GF-D8 (cell line): ENCODE results near the gene CCL13.

Experiments
- DNase-seq: peaks from one replicate; lab custom pipeline; 2025; lab: John Stamatoyannopoulos, UW

CCL13 gene

GRCh38 chr17:34384822-34385605, 28.7 kb downstream of the CCL13 start:
- DNase-seq, result no peak

GRCh38 chr17:34386343-34386696, 30.0 kb downstream of the CCL13 start:
- no peak for DNase-seq

GRCh38 chr17:34386697-34387550, 30.6 kb downstream of the CCL13 start:
- DNase-seq, result no peak

GRCh38 chr17:34387566-34387965, 31.3 kb downstream of the CCL13 start:
- DNase-seq, result no peak

- no peak for DNase-seq
These were observed 33.0 kb downstream of the CCL13 start for GRCh38 chr17:34389126-34389750.

GRCh38 chr17:34390649-34391048, 34.4 kb downstream of the CCL13 start:
- DNase-seq, result no peak

GRCh38 chr17:34391241-34391640, 35.0 kb downstream of the CCL13 start:
- no peak for DNase-seq

GRCh38 chr17:34393401-34393800, 37.1 kb downstream of the CCL13 start:
- no peak for DNase-seq

GRCh38 chr17:34397265-34397664, 41.0 kb downstream of the CCL13 start:
- no peak for DNase-seq

GRCh38 chr17:34398990-34399389, 42.7 kb downstream of the CCL13 start:
- DNase-seq, result no peak

GRCh38 chr17:34399725-34400124, 43.4 kb downstream of the CCL13 start:
- DNase-seq, result no peak

- no peak for DNase-seq
These were observed 44.1 kb downstream of the CCL13 start for GRCh38 chr17:34400301-34400931.

- no peak for DNase-seq
These were observed 44.9 kb downstream of the CCL13 start for GRCh38 chr17:34401165-34401564.

- DNase-seq, result no peak
These were observed 46.7 kb downstream of the CCL13 start for GRCh38 chr17:34403006-34403405.

GRCh38 chr17:34406226-34406625, 49.9 kb downstream of the CCL13 start:
- DNase-seq, result no peak
